AG04450 (cell line): ENCODE measurements around the gene INTS6L. TPM values are rescaled to one million over a fixed set of nuclear protein-coding genes. Genes with fewer than 3 reads are reported as not detected.

Experiments used
- CTCF ChIA-PET: fragments of 300-600, 350-600 bp; formaldehyde crosslinking; extraction: SDS; loops from one replicate; lab custom pipeline; 2022; ENCODE audit warnings: antibody characterized with exemption, inconsistent platforms; lab: Charles Lee
- POLR2A ChIA-PET: fragments of 350-600 bp; formaldehyde crosslinking; extraction: SDS; loops from one replicate; lab custom pipeline; 2021; ENCODE audit warnings: antibody characterized with exemption, inconsistent platforms; lab: Yijun Ruan, JAX
- DNase-seq: peaks from one replicate; pipeline ENCODE4 v3.0.0-alpha.2; 2011; ENCODE audit warnings: low read depth, low spot score
- H3K27ac ChIP-seq: one replicate; pipeline ENCODE4 v1.5.1; 2012; ENCODE audit warnings: low read depth, low read length, control low read depth
- H3K27me3 ChIP-seq: one replicate; pipeline ENCODE4 v1.6.0; 2012; ENCODE audit warnings: low read length; ENCODE audit not compliant: control insufficient read depth, insufficient read depth
- H3K4me3 ChIP-seq: 2 replicates; pipeline ENCODE4 v1.5.1; 2011; ENCODE audit warnings: mild to moderate bottlenecking, low read depth, low read length, control low read depth
- H3K9me3 ChIP-seq: 2 replicates; pipeline ENCODE4 v1.5.1; 2012; ENCODE audit warnings: low read length; ENCODE audit not compliant: control insufficient read depth, insufficient read depth
- polyA plus RNA-seq: library from polyadenylated mRNA; depleted of rRNA; stranded (reverse); fragments of >200 nt; gene quantifications from 2 replicates; pipeline ENCODE4 v1.2.3, GENCODE V29; 2011
- TF ChIP-seq, protein P1 (sequence below): IDR thresholded peaks from 2 replicates; pipeline ENCODE4 v1.5.1; 2011; ENCODE audit warnings: low read depth, low read length, control low read depth, inconsistent platforms

INTS6L gene
- polyA plus RNA-seq, 1 experiment, result 10.4 TPM

DNA sequence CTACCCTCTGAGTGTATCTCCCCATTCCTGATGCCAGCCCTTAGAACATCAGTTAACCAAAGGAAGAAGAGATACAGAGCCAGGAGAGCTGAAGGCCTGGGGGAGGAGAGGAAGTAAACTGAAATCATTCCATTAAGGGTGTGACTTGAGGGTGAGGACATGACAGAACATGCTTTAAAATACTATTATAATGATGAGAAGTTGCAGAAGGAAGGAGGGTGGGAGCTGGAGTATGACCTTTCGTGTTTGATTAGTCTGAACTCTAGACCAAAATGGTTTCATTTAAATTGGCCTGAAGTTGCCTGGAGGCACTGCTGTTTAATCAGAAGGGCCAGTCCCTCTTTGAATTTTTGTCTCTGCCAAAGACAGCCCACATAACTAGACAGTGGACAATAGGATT is 11.4 kb downstream of the INTS6L start:
- H3K27me3 ChIP-seq, result no peaks in the 10 kb centered on the region
- CTCF ChIA-PET, result no interaction called here
- H3K27ac ChIP-seq, result no peak overlapping the region
- H3K4me3 ChIP-seq, result no peak overlapping the region
- TF ChIP-seq, protein P1, sequence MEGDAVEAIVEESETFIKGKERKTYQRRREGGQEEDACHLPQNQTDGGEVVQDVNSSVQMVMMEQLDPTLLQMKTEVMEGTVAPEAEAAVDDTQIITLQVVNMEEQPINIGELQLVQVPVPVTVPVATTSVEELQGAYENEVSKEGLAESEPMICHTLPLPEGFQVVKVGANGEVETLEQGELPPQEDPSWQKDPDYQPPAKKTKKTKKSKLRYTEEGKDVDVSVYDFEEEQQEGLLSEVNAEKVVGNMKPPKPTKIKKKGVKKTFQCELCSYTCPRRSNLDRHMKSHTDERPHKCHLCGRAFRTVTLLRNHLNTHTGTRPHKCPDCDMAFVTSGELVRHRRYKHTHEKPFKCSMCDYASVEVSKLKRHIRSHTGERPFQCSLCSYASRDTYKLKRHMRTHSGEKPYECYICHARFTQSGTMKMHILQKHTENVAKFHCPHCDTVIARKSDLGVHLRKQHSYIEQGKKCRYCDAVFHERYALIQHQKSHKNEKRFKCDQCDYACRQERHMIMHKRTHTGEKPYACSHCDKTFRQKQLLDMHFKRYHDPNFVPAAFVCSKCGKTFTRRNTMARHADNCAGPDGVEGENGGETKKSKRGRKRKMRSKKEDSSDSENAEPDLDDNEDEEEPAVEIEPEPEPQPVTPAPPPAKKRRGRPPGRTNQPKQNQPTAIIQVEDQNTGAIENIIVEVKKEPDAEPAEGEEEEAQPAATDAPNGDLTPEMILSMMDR, result no peak
- no peak for DNase-seq
- H3K9me3 ChIP-seq, result no peaks in the 10 kb centered on the region
- POLR2A ChIA-PET, result no interaction called here

DNA sequence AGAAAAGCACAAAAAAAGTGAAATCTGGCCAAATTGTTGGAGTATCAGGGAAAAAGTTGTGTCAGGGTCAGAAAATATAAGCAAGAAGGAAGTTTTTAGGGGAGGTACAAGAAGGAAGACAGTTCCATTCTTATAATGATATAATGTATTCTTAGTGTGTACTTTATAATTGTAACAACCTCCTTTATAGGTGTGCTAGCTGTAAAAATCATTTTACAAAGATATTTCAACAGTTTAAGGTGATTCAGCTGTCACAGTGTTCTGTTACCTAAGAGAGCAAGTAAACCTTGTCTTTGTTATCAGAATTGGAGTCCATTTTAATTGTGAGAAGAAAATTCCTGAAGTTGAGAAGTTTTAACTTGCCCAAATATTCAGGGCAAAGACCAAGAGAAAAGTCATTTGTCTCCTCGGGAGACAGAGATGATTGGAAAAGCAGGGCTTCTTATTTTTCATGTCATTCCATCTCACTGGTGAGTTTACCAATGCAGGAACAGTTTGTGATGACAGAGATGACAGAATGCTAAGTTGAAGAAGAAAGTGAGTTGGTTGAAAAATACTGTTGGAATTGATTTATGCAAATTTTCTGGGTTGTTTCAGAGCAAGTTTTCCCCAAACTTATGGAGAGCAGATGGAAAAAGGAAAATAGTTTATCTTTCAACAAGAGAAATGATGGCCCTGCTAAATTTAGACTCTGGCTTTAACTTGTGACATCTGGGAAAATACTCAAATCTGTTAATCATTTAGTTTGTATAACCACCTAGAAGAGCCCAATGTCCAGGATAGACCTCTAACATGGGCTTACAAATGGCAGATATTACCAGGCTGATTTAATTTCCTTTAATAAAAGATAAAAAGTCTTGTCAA is 14.8 kb downstream of the INTS6L start:
- no peak overlapping the region for H3K4me3 ChIP-seq
- no peak for DNase-seq
- ChIA-PET CTCF (no interaction called here), POLR2A (no interaction called here)
- H3K9me3 ChIP-seq, result no peaks in the 10 kb centered on the region
- H3K27ac ChIP-seq, result no peak overlapping the region
- H3K27me3 ChIP-seq, result no peaks in the 10 kb centered on the region
- TF ChIP-seq, protein P1, result no peak

DNA sequence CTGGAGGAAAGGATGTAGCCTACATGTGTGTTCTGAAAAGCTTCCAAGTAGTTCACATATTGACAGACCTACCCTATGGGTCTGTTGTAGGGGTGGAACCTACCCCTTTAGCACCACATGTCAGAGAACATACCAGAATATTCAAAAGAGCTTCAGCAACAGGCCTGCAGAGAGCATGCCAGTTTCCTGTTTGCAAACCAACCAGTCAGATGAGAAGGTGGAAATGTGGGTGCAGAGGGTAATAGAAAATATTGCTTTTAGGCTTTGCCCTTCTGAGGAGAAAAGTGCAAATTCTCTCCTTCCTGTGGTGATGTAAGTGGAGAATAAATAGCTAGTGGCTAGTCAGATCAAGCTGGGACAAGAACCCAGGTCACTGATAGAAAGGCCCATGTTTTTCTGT is 16.4 kb downstream of the INTS6L start:
- DNase-seq, result no peak
- Histone ChIP-seq H3K9me3 (no peaks in the 10 kb centered on the region), H3K27ac (no peak overlapping the region), H3K4me3 (no peak overlapping the region), H3K27me3 (no peaks in the 10 kb centered on the region)
- TF ChIP-seq, protein P1, result no peak
- ChIA-PET CTCF (interaction anchor here (1.4 kb wide), 1 partner anchor 52 kb away, joined by 5 read pairs; no protein-coding TSS in a partner anchor), POLR2A (no interaction called here)

DNA sequence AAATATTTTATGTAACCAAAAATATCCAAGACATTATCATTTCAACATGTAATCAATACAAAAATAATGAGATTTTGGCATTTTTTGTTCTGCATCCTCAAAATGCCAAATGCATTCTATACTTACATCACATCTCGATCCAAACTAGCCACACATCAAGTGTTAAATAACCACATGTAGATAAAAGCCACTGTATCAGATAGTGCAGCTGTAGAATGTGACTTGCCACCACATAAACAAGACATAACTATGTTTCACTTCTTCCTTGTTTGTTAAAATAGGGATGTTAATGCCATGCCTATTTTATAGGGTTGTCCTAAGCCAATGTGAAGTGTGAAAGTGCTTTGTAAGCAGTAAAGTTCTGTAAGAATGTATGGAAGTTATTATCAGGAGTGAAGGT is 20.9 kb downstream of the INTS6L start:
- Histone ChIP-seq H3K9me3 (no peaks in the 10 kb centered on the region), H3K27me3 (no peaks in the 10 kb centered on the region), H3K27ac (no peak overlapping the region), H3K4me3 (no peak overlapping the region)
- DNase-seq, result no peak
- ChIA-PET CTCF (no interaction called here), POLR2A (no interaction called here)
- TF ChIP-seq, protein P1, result no peak

DNA sequence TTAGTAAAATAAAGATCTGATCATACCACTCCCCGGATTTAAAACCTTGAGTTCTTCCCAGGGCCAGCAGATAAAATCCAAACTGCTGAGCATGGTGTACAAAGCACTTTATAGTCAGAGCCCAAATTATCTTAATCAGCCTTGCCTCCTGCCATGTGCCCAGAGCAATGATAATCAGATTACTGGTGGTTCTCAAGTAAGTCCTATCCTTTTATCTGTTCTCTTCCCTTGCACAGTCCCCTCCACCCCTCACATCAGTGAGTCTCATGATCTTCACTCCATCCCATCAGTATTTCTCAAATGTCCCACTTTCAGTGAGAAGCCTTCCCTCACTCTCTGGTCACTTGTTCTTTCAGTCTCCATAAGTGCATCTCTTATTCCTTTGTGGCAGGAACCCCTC is 22.7 kb downstream of the INTS6L start:
- CTCF ChIA-PET, result no interaction called here
- no peak overlapping the region for H3K4me3 ChIP-seq
- TF ChIP-seq, protein P1, result no peak
- H3K27me3 ChIP-seq, result no peaks in the 10 kb centered on the region
- POLR2A ChIA-PET, result no interaction called here
- no peak for DNase-seq
- no peaks in the 10 kb centered on the region for H3K9me3 ChIP-seq
- H3K27ac ChIP-seq, result no peak overlapping the region
